Stimulated activated CD4-positive, alpha-beta T cell treated with anti-CD3 and anti-CD28 coated beads, Interleukin-4, amount 100 ng/mL, for 24 hours (primary cell): ENCODE measurements around the gene PLEKHA7.
"Not testable (repeated sequence)": the region's sequence is repeated elsewhere in the genome, so short reads cannot be mapped to it uniquely, and the experiment has no call there.

Experiments used
- DNase-seq: peaks from one replicate; pipeline ENCODE4 v3.0.0-alpha.2; 2020

The PLEKHA7 gene

DNA sequence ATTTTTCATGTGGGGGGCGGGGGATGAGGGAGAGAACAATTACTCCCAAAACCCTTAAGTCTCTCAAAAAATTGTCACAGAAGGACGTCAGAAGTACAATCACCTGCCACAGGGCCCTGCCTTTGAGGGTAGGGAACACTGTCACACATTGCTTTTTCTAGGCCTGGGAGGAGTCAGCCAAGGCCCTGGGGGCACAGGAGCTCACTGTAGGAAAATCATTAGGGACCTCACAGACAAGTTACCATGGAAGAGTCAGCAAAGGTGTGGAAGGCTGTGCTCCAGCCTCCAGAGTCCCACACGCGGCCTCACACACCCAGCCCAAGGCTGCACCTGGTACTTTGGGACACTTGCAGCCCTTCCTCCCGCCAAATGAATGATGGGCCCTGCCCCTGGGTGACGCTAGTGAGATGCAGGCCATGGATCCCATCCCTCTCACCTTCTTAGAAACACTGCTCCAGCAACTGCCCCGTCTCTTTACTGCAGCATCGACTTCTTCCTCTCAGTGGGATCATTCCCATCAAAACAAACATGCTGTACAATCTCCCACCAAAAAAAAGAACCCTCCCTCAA is 3.3 kb downstream of the PLEKHA7 start:
- no peak for DNase-seq

DNA sequence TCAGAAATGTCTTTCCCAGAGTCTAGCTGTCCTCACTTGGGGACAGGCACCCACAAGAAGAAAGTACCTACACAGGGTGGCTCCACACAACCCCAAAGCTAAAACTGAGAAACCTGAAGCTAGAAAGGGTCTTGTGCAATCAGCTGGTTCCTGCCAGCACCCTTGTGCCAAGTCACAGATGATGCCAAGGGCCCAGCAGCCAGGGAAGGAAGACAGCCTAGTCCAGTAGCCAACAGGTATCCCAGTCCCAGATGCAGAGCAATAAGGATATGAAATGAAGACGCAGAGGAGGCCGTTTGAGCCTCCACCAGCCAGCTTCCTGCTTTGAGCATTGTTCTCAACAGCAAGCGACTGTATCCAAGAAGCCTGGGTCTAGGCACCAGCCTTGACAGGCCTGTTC is 6.1 kb downstream of the PLEKHA7 start:
- no peak for DNase-seq

DNA sequence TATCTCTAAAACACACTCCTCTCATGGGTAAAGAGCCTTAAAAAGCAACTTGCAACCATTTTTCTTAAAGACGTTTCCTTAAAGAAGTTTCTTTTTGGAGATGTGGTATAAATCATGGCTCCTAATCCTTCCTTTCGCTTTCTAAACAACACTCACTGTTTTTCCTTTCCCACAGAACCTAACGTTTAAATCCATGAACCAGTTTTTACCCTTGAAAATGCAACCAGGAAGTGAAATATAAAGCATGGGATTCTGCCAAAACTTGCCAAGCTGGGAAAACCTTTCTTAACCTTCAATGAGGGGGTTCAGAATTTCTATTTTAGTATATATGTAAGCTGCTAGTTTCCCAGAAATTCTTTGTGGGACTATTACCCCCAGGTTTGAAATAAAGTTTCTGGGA is 8.6 kb downstream of the PLEKHA7 start:
- no peak for DNase-seq

DNA sequence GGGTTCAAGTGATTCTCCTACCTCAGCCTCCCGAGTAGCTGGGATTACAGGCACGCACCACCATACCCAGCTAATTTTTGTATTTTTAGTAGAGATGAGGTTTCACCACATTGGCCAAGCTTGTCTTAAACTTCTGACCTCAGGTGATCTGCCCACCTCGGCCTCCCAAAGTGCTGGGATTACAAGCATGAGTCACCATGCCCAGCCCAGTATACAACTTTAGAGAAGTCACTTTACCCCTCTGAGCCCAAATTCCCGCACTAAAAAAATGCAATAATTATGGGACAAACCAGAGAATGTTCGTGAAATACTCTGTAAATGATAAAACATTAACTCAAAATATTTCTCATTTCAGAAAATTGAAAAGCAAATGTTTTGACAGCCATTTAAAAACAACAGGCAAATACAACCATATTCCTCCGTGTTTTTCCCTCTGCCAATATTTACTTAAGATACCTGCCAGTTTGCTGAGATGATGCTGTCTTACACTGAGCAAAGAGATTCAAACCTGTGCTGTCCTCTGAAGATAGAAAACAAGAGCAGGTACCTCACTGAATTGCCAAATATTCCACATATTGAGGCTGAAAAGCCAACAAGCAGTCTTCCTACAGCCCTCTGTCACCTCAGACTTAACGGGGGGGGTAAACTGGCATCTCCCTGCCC is 9.6 kb downstream of the PLEKHA7 start:
- no peak for DNase-seq

DNA sequence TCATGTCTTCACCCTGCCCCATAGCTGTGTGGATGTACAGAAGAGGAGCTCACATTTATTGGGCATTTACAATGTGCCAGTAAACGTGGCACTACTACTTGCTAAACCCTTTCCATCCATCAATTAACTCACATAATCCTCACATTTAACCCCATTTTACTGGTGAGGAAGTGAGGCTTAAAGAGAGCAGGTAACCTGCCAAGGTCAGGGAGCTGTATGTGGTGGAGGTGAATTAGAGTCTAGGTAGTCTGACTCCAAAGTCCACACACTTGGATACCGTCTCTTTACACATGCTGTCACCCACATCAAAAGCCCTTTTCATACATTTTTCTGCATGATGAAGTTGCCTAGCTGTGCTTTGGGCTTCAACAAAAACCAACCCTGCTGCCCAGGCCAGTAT is 10.8 kb downstream of the PLEKHA7 start:
- DNase-seq: no peak

DNA sequence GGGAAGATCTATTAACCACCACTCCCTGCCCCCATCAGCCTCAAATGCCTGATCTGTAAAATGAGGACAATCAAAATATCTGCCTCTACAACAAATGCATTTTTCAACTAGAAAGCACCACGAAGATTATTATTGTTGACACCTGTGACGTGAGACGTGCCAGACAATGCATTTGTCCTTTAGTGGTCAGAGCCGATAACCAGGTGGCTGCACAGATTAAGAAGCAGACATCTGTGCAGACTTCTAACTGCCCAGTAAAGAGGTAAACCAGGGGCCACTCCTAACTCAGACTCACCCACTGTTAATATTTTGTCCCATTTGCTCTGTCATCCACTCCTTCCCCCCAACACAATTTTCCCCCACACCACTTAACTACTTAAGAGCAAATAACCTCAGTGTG is 11.7 kb downstream of the PLEKHA7 start:
- DNase-seq: no peak

DNA sequence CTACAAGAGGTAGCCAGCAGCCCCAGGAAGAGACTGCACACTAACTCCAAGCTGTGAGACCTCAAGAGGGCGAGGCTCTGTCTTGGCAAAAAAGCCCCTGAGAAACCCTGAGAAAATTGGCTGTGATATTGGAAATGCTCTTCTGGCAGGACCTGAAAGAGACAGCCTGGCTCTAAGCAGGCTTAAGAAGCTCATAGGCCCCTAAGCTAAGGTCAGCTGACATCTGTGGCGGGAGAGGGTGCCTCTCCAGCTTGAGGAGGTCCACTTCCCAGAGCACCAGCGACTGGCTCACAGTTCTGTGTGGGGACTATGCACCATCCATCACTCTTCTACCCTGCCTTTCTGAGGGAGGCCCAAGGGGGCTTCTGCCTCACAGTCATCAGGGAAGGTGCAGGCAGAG is 12.4 kb downstream of the PLEKHA7 start:
- no peak for DNase-seq

DNA sequence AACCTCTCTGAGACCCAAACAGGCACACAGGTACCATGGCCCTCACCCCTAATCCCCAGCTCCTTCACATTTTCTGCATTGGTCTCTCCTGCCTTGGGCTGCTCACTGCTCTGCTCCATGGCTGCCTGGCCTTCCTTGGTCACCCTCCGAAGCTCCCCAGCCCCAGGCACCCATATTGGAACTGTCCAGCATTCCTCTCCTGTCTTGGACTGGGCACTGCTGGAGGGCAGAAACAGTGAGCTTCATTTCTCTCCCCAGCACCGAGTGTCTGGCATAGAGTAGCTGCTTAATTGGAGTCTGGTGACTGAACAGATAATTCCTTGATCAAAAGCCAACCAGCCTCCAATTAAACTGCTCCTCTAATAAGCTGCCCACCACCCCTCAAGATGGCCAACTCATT is 13.2 kb downstream of the PLEKHA7 start:
- no peak for DNase-seq

DNA sequence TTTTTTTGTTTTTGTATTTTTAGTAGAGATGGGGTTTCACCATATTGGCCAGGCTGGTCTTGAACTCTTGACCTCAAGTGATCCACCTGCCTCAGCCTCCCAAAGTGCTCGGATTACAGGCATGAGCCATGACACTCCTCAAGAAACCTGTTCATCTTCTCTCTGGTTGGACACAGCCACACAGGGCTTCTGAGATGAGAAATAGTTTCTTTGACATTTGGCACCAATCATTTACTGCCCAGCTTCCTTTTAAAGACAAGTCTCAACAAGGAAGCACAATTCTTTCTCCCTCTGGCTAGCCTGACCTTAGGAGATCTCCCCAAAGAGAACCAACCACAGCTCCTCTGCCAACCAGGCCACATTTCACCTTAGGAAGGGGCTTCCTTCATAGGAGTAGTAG is 14.0 kb downstream of the PLEKHA7 start:
- DNase-seq: not testable (repeated sequence)

DNA sequence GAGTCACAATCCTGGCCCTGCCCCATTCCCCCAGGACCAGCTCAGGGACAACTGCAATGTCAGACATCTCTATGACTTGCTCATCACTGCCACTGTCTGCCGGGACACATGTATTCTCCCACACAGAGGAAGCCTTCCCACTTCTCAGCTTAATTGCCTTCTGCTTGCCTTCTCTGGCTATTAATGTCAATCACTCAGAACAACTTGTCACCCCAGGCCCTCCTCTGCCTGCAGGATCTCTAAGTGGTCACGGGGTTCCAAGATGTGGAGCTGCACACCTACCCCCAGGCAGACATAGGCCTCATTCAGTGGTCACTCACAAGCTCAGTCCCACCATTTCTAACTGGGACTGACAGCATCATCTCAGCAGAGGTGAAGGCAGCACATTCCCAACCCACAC is 15.1 kb downstream of the PLEKHA7 start:
- no peak for DNase-seq

DNA sequence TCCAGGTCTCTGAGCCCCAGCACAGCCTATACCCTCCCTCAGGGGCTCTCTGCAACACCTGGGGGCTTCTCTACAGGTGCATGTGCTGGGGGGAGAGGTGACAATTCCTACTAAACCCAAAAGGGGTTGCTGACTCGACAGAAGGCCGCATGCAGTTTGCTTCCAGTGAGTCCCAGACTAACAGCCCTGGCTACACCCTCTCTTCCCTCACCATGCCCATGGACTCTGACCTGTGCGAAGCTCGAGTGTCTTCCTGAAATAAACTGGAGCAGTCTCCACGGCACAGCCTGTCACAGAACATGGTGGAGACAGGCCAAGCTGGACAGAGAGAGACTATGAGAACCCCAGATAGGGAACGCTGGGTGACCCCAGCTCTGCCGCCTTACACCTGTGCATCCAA is 16.6 kb downstream of the PLEKHA7 start:
- no peak for DNase-seq

DNA sequence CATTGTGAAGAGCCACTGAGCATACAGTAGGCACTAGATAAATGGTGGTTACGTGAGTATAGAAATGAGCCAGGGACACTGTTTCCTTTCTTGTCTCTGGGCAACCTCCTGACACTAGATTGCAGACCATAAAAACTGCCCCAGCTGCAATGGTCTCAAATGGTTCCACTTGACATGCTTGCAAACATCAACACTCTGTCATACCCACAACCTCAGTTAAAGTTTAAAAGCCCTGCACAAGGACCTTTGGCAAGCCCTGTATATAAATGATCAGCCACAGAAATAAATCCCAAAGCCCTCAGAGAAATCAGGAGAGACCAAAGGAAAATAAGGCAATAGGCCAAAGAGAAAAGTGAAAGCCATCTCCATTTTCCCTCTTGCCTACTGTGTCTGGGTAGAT is 20.7 kb downstream of the PLEKHA7 start:
- DNase-seq: no peak

DNA sequence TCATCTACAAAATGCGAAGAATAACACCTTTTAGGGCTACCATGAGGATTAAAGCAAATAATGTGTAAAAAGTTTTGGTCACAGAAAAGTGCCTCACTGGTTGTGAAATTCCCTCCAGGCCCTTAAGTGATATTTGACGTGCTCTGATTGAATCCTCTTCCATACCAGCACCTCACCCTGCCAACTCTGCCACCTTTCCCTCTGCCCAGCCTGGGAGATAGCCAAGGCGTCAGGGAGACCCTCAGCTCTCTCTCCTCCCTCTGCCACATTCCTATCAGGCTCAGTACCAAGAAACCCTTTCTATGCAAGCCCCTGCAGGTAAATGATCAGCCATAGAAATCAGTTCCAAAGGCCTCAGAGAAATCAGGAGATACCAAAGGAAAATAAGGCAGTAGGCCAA is 21.4 kb downstream of the PLEKHA7 start:
- DNase-seq: no peak

DNA sequence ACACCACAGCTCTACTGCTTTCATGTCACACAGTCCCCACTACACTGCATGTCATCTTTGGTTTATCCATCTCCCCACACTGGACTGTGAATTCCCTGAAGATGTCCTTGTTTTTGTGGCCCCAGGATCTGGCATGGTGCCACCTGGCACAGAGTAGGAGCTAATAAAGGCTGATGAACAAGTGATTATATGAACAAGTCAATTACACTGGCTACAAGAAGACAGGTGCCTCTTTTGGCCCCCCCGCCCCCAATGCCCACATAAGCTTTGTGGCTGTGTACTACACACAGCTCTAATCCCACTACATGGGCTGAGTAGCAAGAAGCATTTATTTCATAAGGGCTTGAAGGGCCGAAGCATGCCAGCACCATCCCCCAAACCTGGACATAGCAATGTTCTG is 24.7 kb downstream of the PLEKHA7 start:
- DNase-seq: no peak

DNA sequence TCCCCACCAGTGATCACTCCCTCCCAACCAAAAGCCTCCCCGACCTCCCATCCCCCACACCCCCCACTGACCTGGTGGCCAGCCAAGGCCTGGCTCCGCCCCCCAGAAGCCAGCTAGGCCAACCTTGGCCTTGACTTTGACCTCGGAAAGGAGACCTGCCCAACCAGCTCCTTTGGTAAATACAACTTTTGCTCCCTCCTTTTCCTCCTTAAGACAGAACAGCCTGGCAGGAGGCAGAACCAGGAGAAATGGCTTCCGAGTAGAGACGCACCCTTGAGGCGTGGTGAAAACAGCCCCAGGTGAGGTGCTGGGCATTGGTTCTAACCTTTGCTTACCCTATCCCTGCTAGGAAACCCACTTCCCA is 27.0 kb downstream of the PLEKHA7 start:
- DNase-seq: no peak

DNA sequence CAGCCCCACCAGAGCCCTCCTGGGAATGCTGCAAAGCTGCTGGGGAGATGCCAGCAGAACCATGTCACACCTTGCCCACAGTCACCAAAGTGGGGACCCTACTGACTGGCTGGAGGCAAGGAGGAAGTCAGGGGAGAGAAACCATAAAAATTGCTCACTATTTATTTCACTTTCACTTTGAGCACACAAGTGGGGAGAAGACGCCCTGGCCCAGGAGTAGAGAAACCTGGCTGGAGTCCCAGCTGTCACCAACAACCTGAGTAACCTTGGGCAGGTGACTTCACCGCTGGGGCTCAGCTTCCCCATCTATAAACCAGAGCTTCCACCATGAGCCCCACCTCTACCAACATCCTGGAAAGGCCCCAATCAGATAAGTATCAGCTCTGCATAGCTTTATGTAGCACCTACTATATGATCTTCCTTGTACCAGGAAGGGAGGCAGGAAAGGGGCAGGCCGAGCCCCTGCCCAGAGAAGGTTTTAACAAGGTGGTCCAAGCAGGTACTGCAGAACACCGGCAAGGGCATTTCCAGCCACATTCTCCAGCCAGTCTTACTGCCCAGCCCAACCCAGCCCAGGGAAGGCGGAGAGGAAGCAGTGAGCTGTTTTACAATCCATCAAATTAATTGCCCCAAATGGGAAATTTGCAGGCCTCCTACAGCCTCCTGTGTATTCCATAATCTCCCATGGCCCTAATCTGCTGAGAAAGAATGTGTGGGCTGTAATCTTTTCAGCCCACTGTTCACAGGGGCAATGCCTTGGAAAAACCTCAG is 27.6 kb downstream of the PLEKHA7 start:
- peak; percentile 55 for DNase-seq

DNA sequence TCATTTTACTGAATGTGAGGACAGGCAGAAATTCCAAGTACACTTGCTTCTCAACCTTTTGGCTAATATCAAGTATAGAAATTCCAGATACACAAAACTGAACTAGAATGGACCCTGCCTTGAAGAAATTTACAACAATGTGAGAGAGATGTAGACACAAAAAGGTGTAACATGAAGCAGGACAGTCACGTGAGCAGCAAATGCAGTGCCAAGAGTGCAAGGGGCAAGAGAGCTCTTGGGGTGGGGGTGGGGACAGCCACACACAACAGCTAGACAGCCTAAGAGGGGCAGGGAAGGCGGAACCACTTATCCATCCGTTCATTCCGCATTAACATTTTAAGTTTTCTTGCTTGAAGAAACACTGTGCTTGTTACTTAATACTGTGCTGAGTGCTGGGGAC is 28.9 kb downstream of the PLEKHA7 start:
- no peak for DNase-seq

DNA sequence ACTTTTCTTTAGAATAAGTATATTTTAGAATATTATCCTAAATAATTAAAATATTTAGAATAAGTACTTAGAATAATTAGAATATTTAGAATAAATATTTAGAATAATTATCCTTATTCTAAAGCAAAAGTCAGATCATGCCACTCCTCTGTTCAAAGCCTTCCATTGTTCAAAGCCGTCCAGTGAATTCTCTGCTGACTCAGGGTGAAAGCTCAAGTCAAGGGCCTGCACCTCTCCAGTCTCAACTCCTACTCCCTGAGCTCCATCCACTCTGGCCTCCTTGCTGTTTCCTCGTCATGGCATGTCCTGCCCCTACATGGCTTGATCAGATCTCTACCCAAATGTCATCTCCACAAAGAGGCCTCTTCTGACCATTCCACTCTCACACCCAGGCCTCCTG is 30.0 kb downstream of the PLEKHA7 start:
- no peak for DNase-seq

DNA sequence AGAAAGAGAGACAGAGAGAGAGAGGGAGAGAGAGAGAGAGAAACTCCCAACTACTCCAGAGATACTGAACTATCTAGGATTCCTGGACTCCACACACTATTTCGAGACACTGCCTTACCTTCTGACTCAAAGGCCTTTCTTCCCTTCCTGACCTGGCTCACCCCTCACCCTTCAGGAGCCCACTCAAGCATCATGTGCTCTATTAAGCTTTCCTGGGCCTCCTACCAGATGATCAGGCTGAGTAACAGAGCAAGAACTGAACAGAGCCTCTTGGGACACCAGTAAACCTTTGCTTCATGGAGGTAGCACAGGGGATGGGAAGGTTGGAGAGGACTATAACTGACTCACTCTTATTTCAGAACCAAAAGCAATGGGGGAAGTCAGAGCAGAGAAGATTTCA is 31.4 kb downstream of the PLEKHA7 start:
- DNase-seq: no peak

DNA sequence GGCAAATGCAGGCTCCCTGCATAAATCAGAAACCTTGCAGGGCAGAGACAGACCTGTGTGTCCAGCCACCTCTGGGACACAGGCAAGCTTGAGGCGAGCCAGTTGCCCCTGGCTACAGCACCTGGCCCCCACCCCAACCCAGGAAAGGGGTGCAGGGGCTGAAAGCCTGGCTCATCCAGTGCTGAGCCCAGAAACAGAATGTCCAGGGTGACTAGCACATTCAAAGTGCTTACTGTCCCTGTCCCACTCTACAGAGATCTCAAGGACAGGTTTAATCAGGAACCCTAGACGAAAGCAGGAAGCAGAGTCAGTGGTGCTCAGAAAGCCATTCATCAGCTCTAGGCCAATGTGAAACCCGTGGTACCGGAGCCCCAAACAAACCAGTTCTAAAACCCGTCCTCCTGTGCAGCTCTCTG is 31.9 kb downstream of the PLEKHA7 start:
- no peak for DNase-seq

DNA sequence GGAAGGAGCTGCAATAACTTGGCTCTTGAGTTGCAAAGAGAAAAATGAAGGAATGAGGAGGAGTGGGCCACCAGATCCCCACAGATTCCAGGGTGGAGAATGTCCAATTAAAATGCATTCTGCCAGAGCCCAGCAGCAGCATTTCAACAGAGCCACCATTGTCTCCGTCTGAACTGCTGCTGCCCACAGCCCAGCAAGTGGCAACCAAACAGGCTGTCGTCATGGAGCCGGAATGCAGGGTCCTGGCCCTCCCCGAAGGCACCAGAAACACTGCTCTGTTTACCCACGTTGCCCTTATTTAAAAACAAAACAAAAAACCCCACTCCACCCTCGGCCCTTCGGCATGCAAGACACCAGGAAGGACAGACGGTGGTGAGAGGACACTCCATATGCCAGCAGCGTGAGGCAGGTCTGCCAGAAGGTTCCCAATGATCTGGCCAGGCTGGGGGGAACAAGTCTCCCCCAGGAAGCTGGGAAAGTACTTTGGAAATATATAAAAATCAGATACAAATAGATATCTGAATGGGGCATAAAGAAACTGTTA is 32.5 kb downstream of the PLEKHA7 start:
- DNase-seq: no peak

DNA sequence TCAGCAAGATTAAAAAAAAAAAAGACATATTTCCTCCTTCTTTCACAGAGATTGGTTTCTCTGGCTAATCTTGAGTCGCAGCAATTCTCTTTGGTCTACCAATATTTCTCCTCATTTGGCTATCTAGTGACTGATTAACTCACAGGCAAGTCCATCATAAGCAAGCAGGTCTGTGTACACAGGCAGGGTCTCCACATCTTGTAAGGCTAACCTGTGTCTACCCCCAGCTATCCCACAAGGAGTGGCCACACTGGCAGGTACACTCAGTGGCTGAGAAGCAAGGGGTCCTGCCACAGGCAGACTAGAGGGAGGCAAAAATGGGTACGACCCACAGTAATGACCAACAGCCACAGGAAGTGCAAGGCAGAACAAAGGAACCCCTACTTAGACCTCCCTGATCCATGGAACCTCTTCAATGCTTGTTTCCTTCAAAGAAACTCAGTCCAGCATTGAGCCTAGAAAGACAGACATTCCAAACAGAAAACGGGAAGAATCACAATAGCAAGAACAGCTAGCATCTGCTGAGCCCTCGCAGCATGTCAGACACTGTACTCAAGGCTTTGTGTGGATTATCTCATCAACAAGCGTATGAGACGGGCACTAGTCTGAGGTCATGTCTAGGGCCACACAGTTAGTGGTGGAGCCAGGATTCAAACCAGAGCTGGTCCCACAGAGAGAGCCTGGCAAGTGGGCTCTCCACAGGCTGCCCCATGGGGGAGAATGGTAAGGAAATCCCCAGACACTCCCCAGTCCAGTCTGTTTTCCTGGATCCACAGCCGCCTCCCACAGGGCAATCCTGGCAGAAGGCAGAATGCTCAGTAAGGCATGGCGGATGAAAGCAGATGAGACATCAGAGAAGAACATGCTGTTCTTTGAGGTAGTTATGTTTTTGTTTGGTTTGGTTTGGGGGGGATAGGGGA is 34.3 kb downstream of the PLEKHA7 start:
- no peak for DNase-seq

DNA sequence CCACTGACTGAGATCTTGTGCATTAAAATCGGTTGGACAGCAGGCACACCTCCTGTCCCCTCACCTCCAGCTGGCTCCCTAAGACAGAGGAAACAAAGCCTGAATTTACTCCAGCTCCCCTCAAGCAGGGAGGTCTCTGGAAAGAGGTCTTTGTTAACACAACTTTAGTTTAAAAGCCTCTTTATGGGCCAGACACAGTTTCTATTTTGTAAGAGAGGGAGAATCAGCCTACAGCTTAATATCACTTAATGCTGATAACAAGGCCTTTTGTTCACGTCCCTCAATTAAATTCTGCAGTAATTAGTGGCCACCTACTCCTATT is 36.3 kb downstream of the PLEKHA7 start:
- no peak for DNase-seq
